Forelimb muscle (tissue), 1 donor: ENCODE measurements around the gene ST8SIA5. TPM values are rescaled to one million over a fixed set of nuclear protein-coding genes. Genes with fewer than 3 reads are reported as not detected.

Source experiments
- DNase-seq: peaks from one replicate; pipeline ENCODE4 v3.0.0-alpha.2; 2013; ENCODE audit warnings: low read depth
- polyA plus RNA-seq: library from polyadenylated mRNA; unstranded; fragments of 120-200 nt; gene quantifications from one replicate; pipeline ENCODE4 v1.2.1, GENCODE V29; 2013; ENCODE audit not compliant: insufficient read length

Gene ST8SIA5
- polyA plus RNA-seq, 1 donor, result 7.5 TPM

- DNase-seq, result no peak
Observed at GRCh38 chr18:46629361-46629760, 127.5 kb downstream of the ST8SIA5 start.

- DNase-seq, result no peak
Observed at GRCh38 chr18:46628206-46628605, 128.6 kb downstream of the ST8SIA5 start.

GRCh38 chr18:46627136-46627535, 129.7 kb downstream of the ST8SIA5 start:
- no peak for DNase-seq

- no peak for DNase-seq
Observed at GRCh38 chr18:46625069-46625468, 131.8 kb downstream of the ST8SIA5 start.

- DNase-seq, result no peak
Observed at GRCh38 chr18:46624127-46624526, 132.7 kb downstream of the ST8SIA5 start.

GRCh38 chr18:46623541-46623940, 133.3 kb downstream of the ST8SIA5 start:
- DNase-seq, result no peak

GRCh38 chr18:46622999-46623398, 133.9 kb downstream of the ST8SIA5 start:
- DNase-seq, result no peak

- DNase-seq, result no peak
Observed at GRCh38 chr18:46622451-46622850, 134.4 kb downstream of the ST8SIA5 start.

GRCh38 chr18:46621871-46622270, 135.0 kb downstream of the ST8SIA5 start:
- DNase-seq, result no peak

- no peak for DNase-seq
Observed at GRCh38 chr18:46621111-46621766, 135.6 kb downstream of the ST8SIA5 start.

GRCh38 chr18:46619559-46619958, 137.3 kb downstream of the ST8SIA5 start:
- DNase-seq, result no peak

Other genes starting within 250 kb of the ST8SIA5 start
- gene LOXHD1, start 99.8 kb downstream of the ST8SIA5 start, polyA plus RNA-seq, result 3.2 TPM
- gene PIAS2, start 160.5 kb upstream of the ST8SIA5 start, polyA plus RNA-seq, result 27.9 TPM
- gene KATNAL2, start 160.5 kb upstream of the ST8SIA5 start, polyA plus RNA-seq, result 6.8 TPM